Mesangial cell (primary cell): ENCODE data around the gene HS3ST5. TPM values are rescaled to one million over a fixed set of nuclear protein-coding genes. Genes with fewer than 3 reads are reported as not detected.

Source experiments
- total RNA-seq: library from RNA; depleted of rRNA; stranded (reverse); fragments of >200 nt; gene quantifications from 2 replicates; pipeline ENCODE4 v1.2.3, GENCODE V29; 2015

Gene HS3ST5
- 0.13 TPM in 1 of 2 replicates, not detected in the other for total RNA-seq

GRCh38 chr6:114342826-114343781, at the start of gene HS3ST5:
HS3ST5 (minus strand) TSS chr6:114343023; CDS start chr6:114062845, 280,178 bp downstream.

